Stimulated activated CD8-positive, alpha-beta memory T cell treated with anti-CD3 and anti-CD28 coated beads, Interleukin-2, amount 100 ng/mL, for 48 hours (primary cell): ENCODE data around the gene PLOD2.

Experiments used
- DNase-seq, 2 donors: peaks; one replicate each; pipeline ENCODE4 v3.0.0-alpha.2; 2020; ENCODE audit warnings: low read depth in 2 of 2

PLOD2 gene

GRCh38 chr3:146160964-146161662 is at the start of gene PLOD2:
Gene PLOD2 (minus strand): TSS chr3:146161184. CDS start chr3:146160989, 195 bp downstream.
- peak in 1 of 2 donors; percentile 1 for DNase-seq

- no peak for DNase-seq
These were observed 48.4 kb upstream of the PLOD2 start for GRCh38 chr3:146209371-146209770.

GRCh38 chr3:146203776-146204175 is 42.8 kb upstream of the PLOD2 start:
- no peak for DNase-seq

GRCh38 chr3:146200461-146201220 is 39.7 kb upstream of the PLOD2 start:
- no peak for DNase-seq

- no peak for DNase-seq
These were observed 38.8 kb upstream of the PLOD2 start for GRCh38 chr3:146199762-146200161.

- DNase-seq, result no peak
These were observed 35.8 kb upstream of the PLOD2 start for GRCh38 chr3:146196789-146197188.

- no peak for DNase-seq
These were observed 34.6 kb upstream of the PLOD2 start for GRCh38 chr3:146195605-146196004.

- DNase-seq, result no peak
These were observed 34.0 kb upstream of the PLOD2 start for GRCh38 chr3:146195030-146195429.

GRCh38 chr3:146191051-146191450 is 30.1 kb upstream of the PLOD2 start:
- no peak for DNase-seq

GRCh38 chr3:146189519-146190173 is 28.7 kb upstream of the PLOD2 start:
- DNase-seq, result no peak

GRCh38 chr3:146187334-146187950 is 26.5 kb upstream of the PLOD2 start:
- no peak for DNase-seq

- no peak for DNase-seq
These were observed 23.4 kb upstream of the PLOD2 start for GRCh38 chr3:146184241-146185015.

- DNase-seq, result no peak
These were observed 20.2 kb upstream of the PLOD2 start for GRCh38 chr3:146181216-146181615.

GRCh38 chr3:146180376-146180775 is 19.4 kb upstream of the PLOD2 start:
- no peak for DNase-seq

- DNase-seq, result no peak
These were observed 17.2 kb upstream of the PLOD2 start for GRCh38 chr3:146178006-146178689.

GRCh38 chr3:146177519-146177918 is 16.5 kb upstream of the PLOD2 start:
- DNase-seq, result no peak

GRCh38 chr3:146177072-146177471 is 16.1 kb upstream of the PLOD2 start:
- no peak for DNase-seq

GRCh38 chr3:146172586-146172985 is 11.6 kb upstream of the PLOD2 start:
- no peak for DNase-seq

- no peak for DNase-seq
These were observed 9.6 kb upstream of the PLOD2 start for GRCh38 chr3:146170591-146170990.

GRCh38 chr3:146169891-146170290 is 8.9 kb upstream of the PLOD2 start:
- DNase-seq, result no peak

- DNase-seq, result no peak
These were observed 5.8 kb upstream of the PLOD2 start for GRCh38 chr3:146166826-146167225.
